Fibroblast of skin of left biceps (primary cell): ENCODE results near the gene RIOK3.

Source experiments
- DNase-seq, 2 experiments: peaks; one replicate each; pipeline ENCODE4 v3.0.0-alpha.2; 2013; ENCODE audit warnings: low read depth in 2 of 2

Gene RIOK3

GRCh38 chr18:23529604-23530003 is 76.5 kb downstream of the RIOK3 start:
- no peak for DNase-seq

- no peak for DNase-seq
Observed at GRCh38 chr18:23530195-23530594, 77.1 kb downstream of the RIOK3 start.

GRCh38 chr18:23531912-23532311 is 78.8 kb downstream of the RIOK3 start:
- DNase-seq, result no peak
